ENCODE measurements around the gene ZBTB7B.
"Not testable (repeated sequence)": the region's sequence is repeated elsewhere in the genome, so short reads cannot be mapped to it uniquely, and the experiment has no call there.

The ZBTB7B gene

DNA sequence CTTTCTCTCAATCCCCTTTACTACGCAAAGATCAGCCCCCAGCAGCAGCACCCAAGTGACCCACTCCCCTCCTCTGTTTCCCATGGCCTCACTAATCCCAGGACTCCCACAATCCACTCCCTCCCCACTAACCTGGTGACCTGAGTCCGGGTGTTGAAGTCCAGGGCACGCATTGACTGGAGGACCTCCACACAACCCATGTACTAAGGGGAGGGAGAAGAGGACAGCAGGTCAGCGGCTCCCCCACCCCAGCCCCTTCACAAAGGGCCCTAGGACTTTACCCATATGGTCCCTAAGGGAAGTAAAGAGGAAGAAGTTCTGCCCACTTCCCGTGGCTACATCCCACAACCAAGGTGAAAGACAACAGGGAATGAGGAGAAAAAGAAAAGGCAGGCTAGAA, 33.4 kb upstream of the ZBTB7B start:
- no peak for DNase-seq

DNA sequence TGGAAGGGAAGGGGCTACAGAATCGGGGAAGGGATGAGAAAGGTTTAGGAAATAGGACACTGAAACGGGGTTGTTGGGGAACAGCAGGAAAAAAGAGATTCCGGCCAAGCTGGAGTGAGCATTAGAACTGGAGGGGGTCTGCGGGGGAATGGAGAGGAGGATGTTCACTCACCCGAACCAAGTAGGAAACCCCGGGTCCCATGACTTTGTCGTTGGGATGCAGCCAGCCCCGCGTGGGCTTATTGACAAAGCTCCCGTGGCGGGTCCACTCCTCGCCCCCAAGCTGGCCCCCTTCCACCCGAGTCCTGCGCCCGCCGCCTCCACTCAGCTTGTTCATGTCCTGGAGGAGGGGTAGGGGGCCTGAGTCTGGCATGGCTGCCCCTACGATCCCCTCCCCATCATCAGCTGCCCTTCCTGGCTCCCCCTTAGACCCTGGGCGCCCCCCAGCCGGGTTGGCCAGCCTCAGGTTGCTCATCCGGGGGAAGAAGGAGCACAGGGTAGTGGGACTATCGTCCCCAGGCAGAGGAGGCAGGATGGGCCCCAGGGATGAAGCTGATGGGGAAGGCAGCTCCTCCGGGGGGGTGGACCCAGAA, 32.6 kb upstream of the ZBTB7B start:
- DNase-seq, result no peak

DNA sequence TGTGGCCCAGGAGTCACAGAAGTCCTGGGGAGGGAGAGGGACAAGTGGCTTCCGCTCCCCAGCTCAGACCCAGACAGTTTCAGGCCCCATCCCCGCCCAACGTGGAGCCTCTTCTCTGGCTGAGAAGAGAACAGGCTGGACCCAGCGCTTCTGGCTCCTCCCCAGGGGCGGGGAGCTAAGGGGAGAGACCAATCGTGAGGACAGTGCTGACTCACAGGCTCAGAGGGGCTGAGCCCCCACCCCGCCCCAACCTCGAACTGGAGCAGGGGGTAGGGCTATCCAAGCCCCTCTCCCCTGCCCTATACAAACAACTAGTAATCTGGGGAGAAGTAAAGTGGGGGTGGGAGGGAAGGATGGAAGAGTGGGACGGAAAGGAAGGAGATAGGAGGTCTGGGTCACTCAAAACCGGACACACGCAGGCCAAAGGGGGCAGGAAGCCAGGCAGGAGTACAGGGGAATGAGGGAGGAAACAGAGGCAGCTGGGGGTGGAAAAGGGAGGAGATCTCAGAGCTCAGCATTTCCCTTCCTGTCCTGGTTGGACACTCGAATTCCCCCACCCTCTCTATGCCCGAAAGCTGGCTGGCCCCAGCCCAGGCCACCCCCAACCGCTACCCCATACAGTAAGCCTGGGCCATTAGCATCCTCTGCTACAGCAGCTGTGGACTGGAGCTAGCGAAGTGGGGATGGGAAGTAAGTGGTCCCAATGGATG, 31.8 kb upstream of the ZBTB7B start, which contains the start of gene SHC1:
SHC1 (minus strand) TSS at position 117 of the 710 bp plus-strand sequence. CDS start 221 bp downstream, outside the sequence.
- DNase-seq, result no peak

DNA sequence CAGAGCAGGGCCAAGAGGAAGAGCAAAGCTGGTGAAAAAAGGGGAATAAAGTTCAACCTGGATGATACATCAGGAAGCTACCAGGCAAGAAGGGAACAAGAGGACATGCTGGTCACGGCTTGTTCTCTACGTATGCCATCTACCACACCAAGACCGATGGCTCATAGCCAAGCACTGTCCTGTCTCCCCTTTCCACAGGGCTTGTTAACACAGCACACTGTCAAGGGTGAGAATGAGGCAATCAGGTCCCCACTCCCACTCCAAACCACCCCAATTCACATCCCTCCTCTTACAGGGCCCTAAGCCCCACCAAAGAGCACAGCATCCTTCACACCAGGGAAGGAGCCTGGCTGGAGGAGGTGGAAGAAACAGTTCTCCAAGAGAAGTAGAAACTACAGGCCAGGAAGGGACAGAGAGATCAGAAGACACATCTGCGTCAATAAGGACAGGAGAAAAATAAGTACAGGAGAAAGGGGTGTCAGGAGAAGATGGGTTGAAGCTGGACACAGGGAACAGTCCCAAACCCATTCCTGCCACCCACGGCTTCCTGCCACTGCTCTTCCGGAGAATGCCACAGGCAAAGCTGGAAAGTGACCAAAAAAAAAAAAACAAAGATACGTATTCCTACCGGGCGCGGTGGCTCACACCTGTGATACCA, 31.1 kb upstream of the ZBTB7B start:
- DNase-seq, result no peak

DNA sequence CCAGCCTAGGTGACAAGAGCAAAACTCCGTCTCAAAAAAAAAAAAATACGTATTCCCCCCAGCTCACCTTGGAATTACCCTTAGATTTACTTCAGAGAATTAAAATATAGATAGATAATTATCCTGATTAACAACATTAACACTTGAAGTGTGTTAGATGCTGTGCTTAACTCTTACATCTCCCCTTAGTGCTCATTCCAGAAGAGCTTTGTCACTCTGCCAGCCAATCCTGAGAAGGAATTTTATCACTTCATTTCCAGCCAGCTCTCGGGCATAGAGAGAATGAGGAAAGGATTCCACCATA, 30.4 kb upstream of the ZBTB7B start:
- no peak for DNase-seq

- DNase-seq, result peak; percentile 29
Measured at GRCh38 chr1:154972517-154973343, 29.9 kb upstream of the ZBTB7B start.

- DNase-seq, result peak; percentile 94
Measured at GRCh38 chr1:154973344-154974101, 29.1 kb upstream of the ZBTB7B start.

DNA sequence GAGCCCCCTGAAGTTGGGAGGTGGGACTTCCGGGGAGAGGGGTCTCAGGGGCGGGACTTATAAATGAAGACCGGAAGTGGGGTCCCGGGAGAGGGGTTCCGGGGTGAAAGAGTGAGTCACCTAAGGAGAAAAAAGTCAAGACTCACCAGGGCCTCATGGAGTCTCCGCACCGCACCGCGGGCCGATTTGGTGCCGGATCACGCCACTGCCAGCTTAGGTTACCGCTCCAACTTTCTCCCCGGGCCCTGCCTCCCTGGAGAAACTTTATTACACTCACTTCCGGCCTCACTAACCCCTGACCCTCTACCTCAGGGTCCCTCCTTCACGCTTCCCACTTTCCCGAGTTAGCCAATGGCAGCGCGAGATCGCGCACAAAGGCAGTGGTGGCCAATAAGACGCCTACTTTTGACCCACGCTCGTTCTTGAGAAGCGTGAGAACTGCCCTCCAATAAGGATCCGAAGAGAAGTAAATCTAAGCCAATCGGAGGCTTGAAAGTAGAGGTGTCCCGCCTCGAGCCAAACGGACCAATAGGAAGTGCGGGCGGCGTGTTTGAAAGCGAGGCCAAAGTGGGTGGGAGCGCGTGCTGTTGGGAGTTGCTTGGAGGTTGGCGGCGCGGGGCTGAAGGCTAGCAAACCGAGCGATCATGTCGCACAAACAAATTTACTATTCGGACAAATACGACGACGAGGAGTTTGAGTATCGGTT, 28.3 kb upstream of the ZBTB7B start, which contains the start of gene CKS1B:
CKS1B (plus strand) TSS at position 580 of the 706 bp plus-strand sequence; CDS start at position 645, 65 bp downstream.
- peak; percentile 99 for DNase-seq

DNA sequence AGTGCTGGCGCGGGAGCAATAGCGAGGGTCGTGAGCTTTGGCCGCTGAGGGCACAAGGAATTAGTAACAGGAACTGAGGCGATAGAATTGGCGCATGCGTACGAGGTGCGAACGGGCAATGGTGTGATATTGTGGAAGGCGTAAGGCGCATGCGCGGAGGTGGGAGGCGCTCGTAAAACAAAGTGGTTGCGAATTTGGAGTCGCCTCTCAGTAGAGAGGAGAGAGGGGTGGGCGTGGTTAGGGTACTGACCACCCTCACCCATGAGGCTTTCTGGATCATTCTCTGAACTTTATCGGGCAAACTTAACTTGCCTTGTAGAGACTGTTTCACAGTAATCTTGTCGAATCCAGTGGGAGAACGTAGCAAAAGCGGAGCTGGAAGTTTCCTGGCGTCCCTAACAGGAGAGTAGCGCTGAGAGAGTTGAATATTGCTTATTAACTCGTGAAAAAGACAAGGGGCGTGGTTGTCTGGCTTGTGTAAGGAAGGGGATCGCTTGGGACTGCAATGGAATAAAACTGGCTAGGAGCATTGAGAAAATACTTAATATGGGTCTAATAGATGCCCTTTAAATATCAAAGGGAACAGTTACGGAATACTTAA, 27.7 kb upstream of the ZBTB7B start:
- DNase-seq, result peak; percentile 96

DNA sequence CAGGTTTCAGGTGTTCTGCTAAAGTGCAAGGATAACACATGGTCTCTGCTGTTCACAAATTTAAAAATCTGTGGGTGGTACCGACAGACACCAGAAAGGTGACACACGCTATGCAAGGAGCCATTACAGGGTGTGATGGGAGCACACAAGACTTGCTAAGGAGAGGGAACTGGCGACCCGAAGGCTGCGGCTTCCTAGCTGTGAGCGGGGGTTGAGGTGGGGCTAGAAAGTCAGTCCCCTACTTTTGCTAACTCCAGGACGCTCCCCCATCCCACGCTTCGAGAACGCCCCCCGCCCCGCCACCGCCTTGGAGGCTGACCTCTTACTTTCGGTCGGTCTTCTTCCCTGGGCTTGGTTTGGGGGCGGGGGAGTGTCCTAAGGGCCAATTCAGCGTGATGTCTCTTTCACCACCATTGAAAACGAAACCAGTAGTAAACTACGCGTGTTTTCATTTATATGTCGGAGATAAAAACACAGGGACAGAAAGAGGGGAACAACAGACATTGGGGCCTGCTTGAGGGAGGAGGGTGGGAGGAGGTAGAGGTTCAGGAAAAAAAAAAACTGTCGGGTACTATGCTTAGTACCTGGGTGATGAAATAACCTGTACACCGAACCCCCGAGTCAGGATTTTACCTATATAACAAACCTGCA, 27.1 kb upstream of the ZBTB7B start:
- DNase-seq, result peak; percentile 61

GRCh38 chr1:154977762-154978161, 24.8 kb upstream of the ZBTB7B start:
- DNase-seq, result not testable (repeated sequence)

- DNase-seq, result no peak
Measured at GRCh38 chr1:154978360-154978759, 24.2 kb upstream of the ZBTB7B start.

GRCh38 chr1:154982341-154982740, 20.3 kb upstream of the ZBTB7B start:
- no peak for DNase-seq

- peak; percentile 98 for DNase-seq
Measured at GRCh38 chr1:154982897-154983648, 19.5 kb upstream of the ZBTB7B start, which contains the start of gene FLAD1. Gene FLAD1 (plus strand): TSS chr1:154983344. CDS start chr1:154983695, 351 bp downstream.

DNA sequence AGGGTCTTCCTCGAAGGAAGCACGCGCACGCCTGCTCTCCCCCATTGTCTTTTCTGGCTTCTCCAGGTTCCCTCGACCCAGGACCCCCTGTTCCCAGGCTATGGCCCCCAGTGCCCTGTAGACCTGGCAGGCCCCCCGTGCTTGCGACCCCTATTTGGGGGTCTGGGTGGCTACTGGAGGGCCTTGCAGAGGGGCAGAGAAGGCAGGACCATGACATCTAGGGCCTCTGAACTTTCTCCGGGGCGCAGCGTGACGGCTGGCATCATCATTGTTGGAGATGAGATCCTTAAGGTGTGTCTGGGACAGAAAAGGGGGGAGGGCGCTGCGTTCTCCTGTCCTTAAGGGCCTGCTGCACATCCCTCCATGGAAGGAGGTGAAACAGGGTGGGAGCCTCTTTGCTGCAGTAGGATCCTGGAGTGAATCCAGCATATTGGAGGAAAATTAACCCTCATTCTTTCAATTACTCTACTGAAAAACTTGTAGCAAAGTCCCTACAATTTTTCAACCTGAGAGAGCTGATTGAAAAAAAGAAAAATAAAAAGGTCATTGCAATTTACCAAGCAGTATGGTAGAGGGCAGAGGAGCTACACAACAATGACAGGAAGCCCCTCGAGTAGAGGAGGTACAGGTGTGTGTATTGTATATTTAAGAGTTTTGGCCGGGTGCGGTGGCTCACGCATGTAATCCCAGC, 18.7 kb upstream of the ZBTB7B start:
- DNase-seq, result no peak

GRCh38 chr1:154986736-154987135, 15.9 kb upstream of the ZBTB7B start:
- not testable (repeated sequence) for DNase-seq

- no peak for DNase-seq
Measured at GRCh38 chr1:154987326-154987725, 15.3 kb upstream of the ZBTB7B start.

GRCh38 chr1:154988058-154988954, 14.3 kb upstream of the ZBTB7B start:
- DNase-seq, result no peak

Measured in CD4-positive, alpha-beta T cell treated with Interleukin-12 subunit alpha and Interleukin-12 subunit beta, for 1 hour (primary cell).